ENCODE measurements around the gene UTRN. TPM values are rescaled to one million over a fixed set of nuclear protein-coding genes. Genes with fewer than 3 reads are reported as not detected.

UTRN gene
- total RNA-seq, 4 donors from 2014 or later = 172 to 283 (median 226) TPM

- no peak for TF ChIP-seq CTCF (IDR thresholded peaks at IDR 0.05)
- DNase-seq (ENCODE audit: low spot score) (no peak), ATAC-seq (ENCODE audit: low FRiP score) (no peak)
Observed at GRCh38 chr6:144289006-144289405, 3.9 kb downstream of the UTRN start.

- no peak for TF ChIP-seq CTCF (IDR thresholded peaks at IDR 0.05)
- ATAC-seq (ENCODE audit: low FRiP score) = no peak
- DNase-seq (ENCODE audit: low spot score) = no peak
Observed at GRCh38 chr6:144292372-144292771, 7.2 kb downstream of the UTRN start.

- ATAC-seq (ENCODE audit: low FRiP score) = peak; percentile 49
- no peak for TF ChIP-seq CTCF (IDR thresholded peaks at IDR 0.05)
- DNase-seq (ENCODE audit: low spot score) = no peak
Observed at GRCh38 chr6:144294016-144294415, 8.9 kb downstream of the UTRN start.

GRCh38 chr6:144295211-144295610, 10.1 kb downstream of the UTRN start:
- no peak for DNase-seq (ENCODE audit: low spot score)
- no peak for TF ChIP-seq CTCF (IDR thresholded peaks at IDR 0.05)
- no peak for ATAC-seq (ENCODE audit: low FRiP score)

- ATAC-seq (ENCODE audit: low FRiP score) (no peak), DNase-seq (ENCODE audit: low spot score) (no peak)
- no peak for TF ChIP-seq CTCF (IDR thresholded peaks at IDR 0.05)
Observed at GRCh38 chr6:144295981-144296767, 11.0 kb downstream of the UTRN start.

GRCh38 chr6:144296973-144297372, 11.8 kb downstream of the UTRN start:
- DNase-seq (ENCODE audit: low spot score) (no peak), ATAC-seq (ENCODE audit: low FRiP score) (no peak)
- TF ChIP-seq CTCF (IDR thresholded peaks at IDR 0.05) = no peak

- TF ChIP-seq CTCF (IDR thresholded peaks at IDR 0.05) = no peak
- DNase-seq (ENCODE audit: low spot score) (no peak), ATAC-seq (ENCODE audit: low FRiP score) (peak; percentile 57)
Observed at GRCh38 chr6:144297511-144298100, 12.5 kb downstream of the UTRN start.

Data from omental fat pad (tissue), 4 donors.